Esophagus squamous epithelium (tissue), 4 donors: ENCODE results near the gene PEA15.

Experiments used
- CTCF ChIP-seq, 6 experiments: fragments of 450-650 bp in 4 of 6; fragments of 200-600 bp in 2 of 6; sonication (generic) in 2 of 6; IDR thresholded peaks; one replicate each; pipeline ENCODE4 v1.5.1; 2016 to 2019; ENCODE audit warnings: antibody characterized with exemption in 6 of 6, mild to moderate bottlenecking in 4 of 6, moderate library complexity in 4 of 6
- POLR2A ChIP-seq, 4 donors: fragments of 450-650 bp; IDR thresholded peaks; one replicate each; pipeline ENCODE4 v1.6.1; 2017; ENCODE audit warnings: antibody characterized with exemption in 4 of 4, mild to moderate bottlenecking in 4 of 4, moderate library complexity in 3 of 4

GRCh38 chr1:160193091-160193819, 11.9 kb upstream of the PEA15 start:
- TF ChIP-seq CTCF (IDR thresholded peaks at IDR 0.05) (peak; percentile 90 to 97 (median 96)), POLR2A (IDR thresholded peaks at IDR 0.05) (no peak)
